ENCODE results near the gene TMEM94.
"Not testable (repeated sequence)": the region's sequence is repeated elsewhere in the genome, so short reads cannot be mapped to it uniquely, and the experiment has no call there.

The TMEM94 gene

DNA sequence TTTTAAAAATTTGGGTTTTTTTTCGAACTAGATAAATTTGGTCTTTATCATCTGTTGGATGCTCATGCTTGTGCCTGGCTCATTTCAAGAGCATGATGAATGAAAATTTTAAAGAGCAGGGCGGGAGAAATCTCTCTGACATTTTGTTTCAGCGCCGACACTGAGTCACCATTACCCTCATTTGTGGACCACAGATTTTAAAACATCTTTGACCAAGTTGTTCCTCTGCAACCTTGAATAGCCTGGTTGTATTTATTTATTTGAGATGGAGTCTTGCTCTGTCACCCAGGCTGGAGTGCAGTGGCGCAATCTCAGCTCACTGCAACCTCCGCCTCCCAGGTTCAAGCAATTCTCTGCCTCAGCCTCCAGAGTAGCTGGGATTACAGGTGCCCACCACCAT is 22.0 kb upstream of the TMEM94 start:
- not testable (repeated sequence) for H3K27me3 ChIP-seq (ENCODE audit: insufficient read depth, low read length); H3K79me1 ChIP-seq (ENCODE audit: low read length); H2BK5ac ChIP-seq (ENCODE audit: low read depth, low read length, poor library complexity); H3K9me3 ChIP-seq (ENCODE audit: insufficient read depth, low read depth, low read length); H3K18ac ChIP-seq (ENCODE audit: low read length); H3K4ac ChIP-seq (ENCODE audit: low read depth, low read length); H3K4me2 ChIP-seq (ENCODE audit: low read length); H3K14ac ChIP-seq (ENCODE audit: low read length); DNase-seq; H2AK5ac ChIP-seq (ENCODE audit: low read length); H4K12ac ChIP-seq (ENCODE audit: low read depth, low read length); H3K4me3 ChIP-seq (ENCODE audit: low read depth, low read length); H3K36me3 ChIP-seq (ENCODE audit: control insufficient read depth in 1 of 2, insufficient read depth in 2 of 2, low read length in 2 of 2); H2BK120ac ChIP-seq (ENCODE audit: insufficient read depth, low read length, poor library complexity); H3K9ac ChIP-seq (ENCODE audit: low read length); H4K91ac ChIP-seq (ENCODE audit: low read depth, low read length); H3K79me2 ChIP-seq (ENCODE audit: control insufficient read depth, insufficient read depth, low read length, poor library complexity); H4K8ac ChIP-seq (ENCODE audit: low read depth, low read length); H3K23ac ChIP-seq (ENCODE audit: low read length); H2AFZ ChIP-seq (ENCODE audit: insufficient read depth, low read length, poor library complexity); H2BK12ac ChIP-seq (ENCODE audit: low read length); H3K27ac ChIP-seq (ENCODE audit: low read depth, low read length); H3K4me1 ChIP-seq (ENCODE audit: control insufficient read depth in 1 of 2, insufficient read depth in 2 of 2, low read length in 2 of 2)
- no CpG with 5 or more reads among the region's 6 CpGs for WGBS (ENCODE audit: extremely low coverage, insufficient coverage, insufficient read length)

DNA sequence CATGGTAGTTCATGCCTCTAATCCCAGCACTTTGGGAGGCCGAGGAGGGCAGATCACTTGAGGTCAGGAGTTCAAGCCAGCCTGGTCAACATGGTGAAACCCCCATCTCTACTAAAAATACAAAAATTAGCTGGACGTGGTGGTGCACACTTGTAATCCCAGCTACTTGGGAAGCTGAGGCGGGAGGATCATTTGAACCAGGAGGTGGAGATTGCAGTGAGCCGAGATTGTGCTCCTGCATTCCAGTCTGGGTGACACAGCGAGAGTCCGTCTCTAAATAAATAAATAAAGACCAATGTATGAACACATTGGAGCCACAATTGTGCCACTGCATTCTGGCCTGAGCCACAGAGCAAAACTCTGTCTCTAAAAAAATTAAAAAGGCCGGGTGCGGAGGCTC is 19.0 kb upstream of the TMEM94 start:
- H3K27me3 ChIP-seq (ENCODE audit: insufficient read depth, low read length); H3K14ac ChIP-seq (ENCODE audit: low read length); H3K18ac ChIP-seq (ENCODE audit: low read length); H4K12ac ChIP-seq (ENCODE audit: low read depth, low read length); H4K8ac ChIP-seq (ENCODE audit: low read depth, low read length); H3K4me1 ChIP-seq (ENCODE audit: control insufficient read depth in 1 of 2, insufficient read depth in 2 of 2, low read length in 2 of 2); H3K9me3 ChIP-seq (ENCODE audit: insufficient read depth, low read depth, low read length); H2AFZ ChIP-seq (ENCODE audit: insufficient read depth, low read length, poor library complexity); H2AK5ac ChIP-seq (ENCODE audit: low read length); H3K4ac ChIP-seq (ENCODE audit: low read depth, low read length); H3K23ac ChIP-seq (ENCODE audit: low read length); H2BK12ac ChIP-seq (ENCODE audit: low read length); H3K79me1 ChIP-seq (ENCODE audit: low read length); H3K79me2 ChIP-seq (ENCODE audit: control insufficient read depth, insufficient read depth, low read length, poor library complexity); H3K9ac ChIP-seq (ENCODE audit: low read length); H2BK120ac ChIP-seq (ENCODE audit: insufficient read depth, low read length, poor library complexity); H3K27ac ChIP-seq (ENCODE audit: low read depth, low read length); H3K4me2 ChIP-seq (ENCODE audit: low read length); H3K4me3 ChIP-seq (ENCODE audit: low read depth, low read length); H4K91ac ChIP-seq (ENCODE audit: low read depth, low read length); H3K36me3 ChIP-seq (ENCODE audit: control insufficient read depth in 1 of 2, insufficient read depth in 2 of 2, low read length in 2 of 2); H2BK5ac ChIP-seq (ENCODE audit: low read depth, low read length, poor library complexity): not testable (repeated sequence)
- WGBS (ENCODE audit: extremely low coverage, insufficient coverage, insufficient read length): no CpG with 5 or more reads among the region's 8 CpGs
- DNase-seq: peak; percentile 49 to 72

DNA sequence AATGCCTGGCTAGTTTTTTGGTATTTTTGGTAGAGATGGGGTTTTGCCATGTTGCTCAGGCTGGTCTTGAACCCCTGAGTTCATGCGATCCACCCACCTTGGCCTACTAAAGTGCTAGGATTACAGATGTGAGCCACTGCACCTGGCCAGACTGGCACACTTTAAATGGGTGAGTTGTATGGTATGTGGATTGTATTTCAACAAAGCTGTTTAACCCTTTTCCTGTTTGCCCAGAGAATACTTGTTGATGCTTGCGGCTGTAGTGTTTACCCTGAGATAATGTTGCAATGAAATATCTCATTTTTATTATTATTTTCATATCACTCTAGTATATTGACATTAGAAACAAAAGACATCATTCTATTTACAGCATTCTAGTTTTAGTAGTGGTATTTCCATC is 17.1 kb upstream of the TMEM94 start:
- Histone ChIP-seq H4K8ac (ENCODE audit: low read depth, low read length) (no peak overlapping the region), H3K27me3 (ENCODE audit: insufficient read depth, low read length) (no peaks in the 10 kb centered on the region), H2BK12ac (ENCODE audit: low read length) (no peak overlapping the region), H3K23ac (ENCODE audit: low read length) (no peak overlapping the region), H3K79me2 (ENCODE audit: control insufficient read depth, insufficient read depth, low read length, poor library complexity) (no peaks in the 10 kb centered on the region), H3K4ac (ENCODE audit: low read depth, low read length) (no peak overlapping the region), H3K27ac (ENCODE audit: low read depth, low read length) (no peak overlapping the region), H4K91ac (ENCODE audit: low read depth, low read length) (no peak overlapping the region), H4K12ac (ENCODE audit: low read depth, low read length) (no peak overlapping the region), H3K4me1 (ENCODE audit: control insufficient read depth in 1 of 2, insufficient read depth in 2 of 2, low read length in 2 of 2) (peaks cover 10 to 11% of the 10 kb centered on the region in 2 experiments), H2AK5ac (ENCODE audit: low read length) (no peak overlapping the region), H3K36me3 (ENCODE audit: control insufficient read depth in 1 of 2, insufficient read depth in 2 of 2, low read length in 2 of 2) (no peaks in the 10 kb centered on the region), H3K4me3 (ENCODE audit: low read depth, low read length) (no peak overlapping the region), H3K14ac (ENCODE audit: low read length) (no peak overlapping the region), H2BK5ac (ENCODE audit: low read depth, low read length, poor library complexity) (no peak overlapping the region), H2AFZ (ENCODE audit: insufficient read depth, low read length, poor library complexity) (no peak overlapping the region), H3K4me2 (ENCODE audit: low read length) (no peak overlapping the region), H3K9me3 (ENCODE audit: insufficient read depth, low read depth, low read length) (no peaks in the 10 kb centered on the region), H3K18ac (ENCODE audit: low read length) (no peak overlapping the region), H3K79me1 (ENCODE audit: low read length) (peaks cover 7% of the 10 kb centered on the region), H3K9ac (ENCODE audit: low read length) (no peak overlapping the region), H2BK120ac (ENCODE audit: insufficient read depth, low read length, poor library complexity) (no peak overlapping the region)
- WGBS (ENCODE audit: extremely low coverage, insufficient coverage, insufficient read length): no CpG with 5 or more reads among the region's 2 CpGs
- DNase-seq: no peak

DNA sequence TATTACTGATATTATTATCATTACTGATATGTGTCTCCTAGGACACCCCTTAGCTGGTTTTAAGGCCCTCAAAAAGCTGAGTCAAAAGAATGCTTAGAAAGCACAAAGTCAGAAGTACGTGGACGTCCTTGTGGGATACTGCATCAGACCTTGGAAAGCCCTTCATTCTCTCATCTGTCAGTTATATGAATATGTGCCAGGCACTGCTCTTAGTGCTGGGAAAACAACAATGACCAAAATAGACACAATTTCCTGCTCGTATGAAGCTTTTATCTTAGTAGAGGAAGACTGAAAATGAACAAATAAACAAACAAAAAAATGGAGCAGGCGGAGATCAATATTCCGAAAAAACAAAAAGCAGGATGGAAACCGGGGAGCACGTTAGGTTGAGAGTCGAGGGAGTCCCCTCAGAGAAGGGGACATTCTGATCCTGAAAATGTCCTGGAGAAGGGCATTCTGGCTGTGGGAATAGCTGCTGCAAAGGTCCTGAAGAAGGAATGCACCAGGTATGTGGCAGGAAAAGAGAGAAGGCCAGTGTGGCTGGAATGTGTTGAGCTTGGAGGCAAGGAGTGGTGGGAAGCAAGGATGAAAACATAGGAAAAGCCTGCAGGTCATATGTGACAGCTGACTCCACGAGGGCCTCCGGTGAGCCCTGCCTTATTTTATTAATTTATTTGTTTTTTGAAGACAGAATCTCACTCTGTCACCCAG is 15.5 kb upstream of the TMEM94 start:
- DNase-seq: peak; percentile 45 to 57
- no peak overlapping the region for H2BK5ac ChIP-seq (ENCODE audit: low read depth, low read length, poor library complexity)
- H3K9ac ChIP-seq (ENCODE audit: low read length): no peak overlapping the region
- H3K36me3 ChIP-seq (ENCODE audit: control insufficient read depth in 1 of 2, insufficient read depth in 2 of 2, low read length in 2 of 2): no peaks in the 10 kb centered on the region
- peaks cover 12% of the 10 kb centered on the region for H3K79me1 ChIP-seq (ENCODE audit: low read length)
- H3K4me2 ChIP-seq (ENCODE audit: low read length): no peak overlapping the region
- H4K8ac ChIP-seq (ENCODE audit: low read depth, low read length): no peak overlapping the region
- H4K12ac ChIP-seq (ENCODE audit: low read depth, low read length): no peak overlapping the region
- H2AFZ ChIP-seq (ENCODE audit: insufficient read depth, low read length, poor library complexity): no peak overlapping the region
- no peaks in the 10 kb centered on the region for H3K79me2 ChIP-seq (ENCODE audit: control insufficient read depth, insufficient read depth, low read length, poor library complexity)
- H4K91ac ChIP-seq (ENCODE audit: low read depth, low read length): no peak overlapping the region
- no peak overlapping the region for H3K27ac ChIP-seq (ENCODE audit: low read depth, low read length)
- H3K18ac ChIP-seq (ENCODE audit: low read length): no peak overlapping the region
- H3K27me3 ChIP-seq (ENCODE audit: insufficient read depth, low read length): no peaks in the 10 kb centered on the region
- H3K9me3 ChIP-seq (ENCODE audit: insufficient read depth, low read depth, low read length): no peaks in the 10 kb centered on the region
- H3K4me3 ChIP-seq (ENCODE audit: low read depth, low read length): no peak overlapping the region
- H3K14ac ChIP-seq (ENCODE audit: low read length): no peak overlapping the region
- no peak overlapping the region for H2BK120ac ChIP-seq (ENCODE audit: insufficient read depth, low read length, poor library complexity)
- no peak overlapping the region for H3K4ac ChIP-seq (ENCODE audit: low read depth, low read length)
- H3K4me1 ChIP-seq (ENCODE audit: control insufficient read depth in 1 of 2, insufficient read depth in 2 of 2, low read length in 2 of 2): peaks cover 11% of the 10 kb centered on the region in 2 experiments
- peak overlapping the region; percentile 18 for H2BK12ac ChIP-seq (ENCODE audit: low read length)
- H2AK5ac ChIP-seq (ENCODE audit: low read length): no peak overlapping the region
- H3K23ac ChIP-seq (ENCODE audit: low read length): no peak overlapping the region
- WGBS (ENCODE audit: extremely low coverage, insufficient coverage, insufficient read length): no CpG with 5 or more reads among the region's 10 CpGs

Measured in trophoblast cell (in vitro differentiated cells and primary cell).